ENCODE results near the gene HNF1B. TPM values are rescaled to one million over a fixed set of nuclear protein-coding genes. Genes with fewer than 3 reads are reported as not detected.

Gene HNF1B
- total RNA-seq, 1 experiment from 2014 or later, result not detected

GRCh38 chr17:37756051-37756450, 11.2 kb upstream of the HNF1B start:
- ChIA-PET CTCF (no interaction called here), POLR2A (ENCODE audit: unreplicated experiment) (no interaction called here)
- Histone ChIP-seq H3K79me2 (ENCODE audit: low read depth) (no peaks in the 10 kb centered on the region), H3F3A (ENCODE audit: insufficient read depth, low read depth) (no peaks in the 10 kb centered on the region), H3K4me2 (no peak overlapping the region), H3K9me2 (ENCODE audit: insufficient read depth) (no peaks in the 10 kb centered on the region), H3K9me3 (ENCODE audit: insufficient read depth, low read depth) (no peaks in the 10 kb centered on the region), H3K27me3 (ENCODE audit: insufficient read depth, low read depth) (no peaks in the 10 kb centered on the region; the same call in 1 of the 2 replicates), H3K4me1 (replicated peaks; ENCODE audit: insufficient read depth) (no peaks in the 10 kb centered on the region), H3K36me3 (ENCODE audit: low read depth) (no peaks in the 10 kb centered on the region), H4K20me1 (ENCODE audit: insufficient read depth) (no peaks in the 10 kb centered on the region), H3K4me3 (no peak overlapping the region), H3K27ac (no peak overlapping the region), H2AFZ (no peak overlapping the region)
- BruUV-seq (replicated peaks), result no TSS peak
- TF ChIP-seq CTCF (conservative IDR thresholded peaks at IDR 0.05) (no peak), EZH2 (IDR thresholded peaks at IDR 0.05; ENCODE audit: low read depth) (no peak)
- intact Hi-C loops (cut with micrococcal nuclease; ENCODE audit: unreplicated experiment), result no loop called here
- no peak for DNase-seq

GRCh38 chr17:37755455-37755854, 10.6 kb upstream of the HNF1B start:
- Histone ChIP-seq H3K79me2 (ENCODE audit: low read depth) (no peaks in the 10 kb centered on the region), H2AFZ (no peak overlapping the region), H3K27me3 (ENCODE audit: insufficient read depth, low read depth) (no peaks in the 10 kb centered on the region; the same call in 1 of the 2 replicates), H3K4me2 (no peak overlapping the region), H3K9me2 (ENCODE audit: insufficient read depth) (no peaks in the 10 kb centered on the region), H3K36me3 (ENCODE audit: low read depth) (no peaks in the 10 kb centered on the region), H4K20me1 (ENCODE audit: insufficient read depth) (no peaks in the 10 kb centered on the region), H3K4me3 (no peak overlapping the region), H3K9me3 (ENCODE audit: insufficient read depth, low read depth) (no peaks in the 10 kb centered on the region), H3K27ac (no peak overlapping the region), H3K4me1 (replicated peaks; ENCODE audit: insufficient read depth) (no peaks in the 10 kb centered on the region), H3F3A (ENCODE audit: insufficient read depth, low read depth) (no peaks in the 10 kb centered on the region)
- no peak for DNase-seq
- TF ChIP-seq CTCF (conservative IDR thresholded peaks at IDR 0.05), result no peak
- no peak for TF ChIP-seq EZH2 (IDR thresholded peaks at IDR 0.05; ENCODE audit: low read depth)
- POLR2A ChIA-PET (ENCODE audit: unreplicated experiment), result no interaction called here
- intact Hi-C loops (cut with micrococcal nuclease; ENCODE audit: unreplicated experiment), result no loop called here
- CTCF ChIA-PET, result no interaction called here
- BruUV-seq (replicated peaks), result no TSS peak

GRCh38 chr17:37754363-37754762, 9.5 kb upstream of the HNF1B start:
- Histone ChIP-seq H3K27me3 (ENCODE audit: insufficient read depth, low read depth) (no peaks in the 10 kb centered on the region; the same call in 1 of the 2 replicates), H4K20me1 (ENCODE audit: insufficient read depth) (no peaks in the 10 kb centered on the region), H3K79me2 (ENCODE audit: low read depth) (no peaks in the 10 kb centered on the region), H3K9me3 (ENCODE audit: insufficient read depth, low read depth) (no peaks in the 10 kb centered on the region), H3K36me3 (ENCODE audit: low read depth) (no peaks in the 10 kb centered on the region), H2AFZ (no peak overlapping the region), H3K4me3 (no peak overlapping the region), H3F3A (ENCODE audit: insufficient read depth, low read depth) (no peaks in the 10 kb centered on the region), H3K4me2 (no peak overlapping the region), H3K4me1 (replicated peaks; ENCODE audit: insufficient read depth) (no peaks in the 10 kb centered on the region), H3K9me2 (ENCODE audit: insufficient read depth) (no peaks in the 10 kb centered on the region), H3K27ac (no peak overlapping the region)
- intact Hi-C loops (cut with micrococcal nuclease; ENCODE audit: unreplicated experiment), result no loop called here
- ChIA-PET CTCF (no interaction called here), POLR2A (ENCODE audit: unreplicated experiment) (no interaction called here)
- BruUV-seq (replicated peaks), result no TSS peak
- TF ChIP-seq EZH2 (IDR thresholded peaks at IDR 0.05; ENCODE audit: low read depth) (no peak), CTCF (conservative IDR thresholded peaks at IDR 0.05) (no peak)
- DNase-seq, result no peak
